Stimulated activated CD4-positive, alpha-beta T cell treated with anti-CD3 and anti-CD28 coated beads, Interleukin-12 subunit alpha, Interleukin-12 subunit beta, amount 100 ng/mL, for 48 hours (primary cell): ENCODE results near the gene SLC24A1.
A peak's percentile ranks its signal among the peaks of the same experiment; 100 is the strongest.

Experiments used
- DNase-seq, 3 donors: peaks; one replicate each; pipeline ENCODE4 v3.0.0-alpha.2; 2020; ENCODE audit warnings: low read depth in 2 of 3, low spot score in 1 of 3

Gene SLC24A1

DNA sequence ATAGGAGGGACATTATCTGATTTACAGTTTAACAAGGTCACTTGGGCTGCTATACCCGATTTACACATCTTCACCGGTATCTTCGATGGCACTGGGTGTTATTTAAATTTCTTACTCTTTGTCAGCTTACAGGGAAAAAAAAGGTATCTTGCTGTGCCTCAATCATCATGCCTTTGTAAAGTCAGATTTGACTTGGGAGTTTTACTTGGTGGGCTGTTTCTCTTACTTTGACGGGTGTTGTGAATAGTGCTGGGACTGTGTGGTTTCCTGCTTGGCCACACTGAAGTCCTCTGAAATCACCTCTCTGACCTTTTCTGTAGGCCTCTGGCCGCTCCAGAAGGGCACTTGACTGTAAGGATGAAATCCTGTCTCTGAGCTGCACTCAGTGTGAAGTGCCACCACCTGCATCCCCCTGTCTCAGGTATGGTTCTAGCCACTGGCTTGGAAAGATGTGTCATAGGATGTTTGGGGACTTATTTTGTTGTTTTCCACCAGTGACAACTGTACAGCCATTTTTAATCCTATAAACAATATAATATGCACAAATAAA lies 3.1 kb upstream of the SLC24A1 start:
- DNase-seq, result no peak

- DNase-seq, result no peak
Measured at GRCh38 chr15:65619626-65620290, 2.0 kb upstream of the SLC24A1 start.

DNA sequence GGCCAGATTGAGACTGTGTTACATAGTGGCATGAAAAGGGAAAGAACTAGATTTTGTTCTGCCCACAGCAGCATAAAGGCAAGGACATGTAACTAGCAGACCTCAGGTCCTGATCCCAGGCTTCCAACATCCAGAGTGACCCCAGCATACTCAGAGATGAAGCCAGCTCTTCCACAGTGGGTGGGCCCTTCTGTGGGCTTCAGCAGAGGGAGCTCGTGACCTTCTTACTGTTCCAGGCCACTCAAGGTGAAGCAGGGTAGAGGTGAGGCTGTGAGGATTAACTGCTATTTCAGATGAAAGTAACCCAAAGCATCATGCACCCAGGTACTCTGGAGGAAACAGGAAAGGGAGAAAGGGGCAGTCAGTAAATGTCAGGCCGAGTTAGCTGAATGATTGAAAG lies 905 bp upstream of the SLC24A1 start:
- no peak for DNase-seq

- no peak for DNase-seq
Measured at GRCh38 chr15:65623103-65623502, 1.4 kb downstream of the SLC24A1 start.

DNA sequence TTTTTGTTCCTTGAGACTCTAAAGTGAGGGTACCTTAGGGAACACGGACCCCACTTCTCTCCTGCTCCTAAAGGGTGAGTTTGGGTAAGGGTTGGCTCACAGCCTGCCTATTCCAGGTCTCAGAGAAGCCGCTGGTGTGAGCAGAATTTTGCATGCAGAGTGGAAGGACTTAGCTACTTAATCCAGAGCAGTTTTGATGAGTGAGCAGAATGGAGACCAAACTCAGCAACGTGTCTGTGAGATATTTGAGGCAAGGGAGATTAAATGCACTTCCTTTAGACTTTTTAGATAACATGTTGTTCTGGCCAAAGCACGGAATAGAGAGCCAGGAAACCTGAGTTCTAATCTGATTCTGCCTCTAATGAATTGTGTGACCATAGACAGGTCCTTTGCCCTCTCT lies 5.1 kb downstream of the SLC24A1 start:
- no peak for DNase-seq

DNA sequence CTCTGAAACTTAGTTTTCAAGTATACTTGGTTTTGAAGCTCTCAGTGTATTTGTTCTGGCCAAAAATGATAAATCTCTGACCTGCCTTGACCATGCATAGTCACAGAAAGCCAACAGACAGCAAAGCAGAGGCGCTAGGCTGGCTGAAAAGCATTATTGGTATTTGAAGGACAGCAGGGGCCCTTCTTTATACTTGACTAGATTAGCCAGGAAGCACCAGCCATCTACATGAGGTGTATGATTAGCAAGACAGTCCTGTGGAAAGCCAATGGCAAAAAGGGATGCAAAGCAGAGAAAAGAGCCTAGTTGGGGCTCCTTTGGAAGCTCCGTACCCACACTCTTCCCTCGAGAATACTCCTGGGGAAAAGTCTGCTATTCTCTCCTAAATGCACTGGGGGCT lies 7.8 kb downstream of the SLC24A1 start:
- DNase-seq, result no peak

- no peak for DNase-seq
Measured at GRCh38 chr15:65630760-65631159, 9.0 kb downstream of the SLC24A1 start.

DNA sequence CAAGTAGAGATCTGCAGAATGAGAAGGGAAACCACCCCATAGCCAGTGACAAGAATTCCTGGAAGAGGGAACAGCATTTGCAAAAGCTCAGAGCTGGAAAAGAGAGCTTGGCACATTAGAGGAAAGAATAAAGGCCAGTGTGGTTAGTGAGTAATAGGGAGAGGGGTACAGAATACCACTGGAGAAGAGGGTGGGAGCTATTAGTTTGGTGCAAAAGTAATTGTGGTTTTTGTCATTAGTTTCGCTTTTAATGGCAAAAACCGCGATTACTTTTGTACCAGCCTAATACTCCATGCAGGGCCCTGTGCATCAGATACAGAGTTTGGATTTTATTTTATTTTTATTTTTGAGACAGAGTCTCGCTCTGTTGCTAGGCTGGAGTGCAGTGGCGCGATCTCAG lies 9.8 kb downstream of the SLC24A1 start:
- no peak for DNase-seq

DNA sequence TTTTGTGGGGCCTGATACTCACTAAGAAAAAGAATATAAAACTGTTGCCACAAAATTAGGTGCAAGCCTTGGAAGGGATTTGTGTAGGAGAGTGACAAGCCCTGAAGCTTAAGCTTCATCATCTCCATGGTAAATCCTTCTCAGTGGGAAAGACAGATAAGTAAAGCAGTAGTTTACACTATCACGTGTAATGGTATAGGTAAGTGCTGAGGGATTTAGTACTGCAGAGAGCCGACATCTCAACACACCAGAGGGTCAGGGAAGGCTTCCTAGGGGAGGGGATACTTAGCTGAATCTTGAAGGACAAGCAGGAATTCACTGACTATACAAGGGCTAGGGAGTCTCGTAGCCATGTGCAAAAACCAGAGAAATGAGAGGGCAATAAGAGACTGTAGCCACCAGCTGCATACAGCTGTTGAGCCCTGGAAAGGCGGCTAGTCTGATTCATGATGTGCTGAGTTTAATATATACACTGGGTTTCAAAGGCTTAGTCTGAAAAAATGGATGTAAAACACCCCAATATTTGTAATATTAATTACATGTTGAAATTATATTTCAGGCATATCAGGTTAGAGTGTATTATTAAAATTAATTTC lies 11.1 kb downstream of the SLC24A1 start:
- no peak for DNase-seq

DNA sequence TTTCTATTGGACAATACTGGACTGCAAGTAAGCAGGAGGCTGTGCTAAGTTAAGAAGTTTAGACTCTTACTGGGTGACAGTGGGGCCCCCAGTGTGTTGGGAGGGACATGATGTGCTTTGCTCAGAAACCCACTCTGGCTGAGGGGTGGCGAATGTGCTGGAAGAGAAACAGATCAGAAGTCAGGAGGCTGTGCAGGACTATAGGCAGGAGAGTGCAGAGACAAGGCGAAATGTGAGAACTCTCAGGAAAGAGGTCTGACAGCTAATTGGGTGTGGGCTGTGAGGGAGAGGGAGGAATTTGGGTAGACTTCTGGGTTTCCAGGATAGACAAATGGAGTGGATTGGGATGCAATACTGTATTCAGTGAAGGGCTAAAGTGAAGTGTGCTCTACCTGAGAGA lies 12.0 kb downstream of the SLC24A1 start:
- DNase-seq, result no peak

- DNase-seq, result no peak
Measured at GRCh38 chr15:65634356-65634755, 12.6 kb downstream of the SLC24A1 start.

DNA sequence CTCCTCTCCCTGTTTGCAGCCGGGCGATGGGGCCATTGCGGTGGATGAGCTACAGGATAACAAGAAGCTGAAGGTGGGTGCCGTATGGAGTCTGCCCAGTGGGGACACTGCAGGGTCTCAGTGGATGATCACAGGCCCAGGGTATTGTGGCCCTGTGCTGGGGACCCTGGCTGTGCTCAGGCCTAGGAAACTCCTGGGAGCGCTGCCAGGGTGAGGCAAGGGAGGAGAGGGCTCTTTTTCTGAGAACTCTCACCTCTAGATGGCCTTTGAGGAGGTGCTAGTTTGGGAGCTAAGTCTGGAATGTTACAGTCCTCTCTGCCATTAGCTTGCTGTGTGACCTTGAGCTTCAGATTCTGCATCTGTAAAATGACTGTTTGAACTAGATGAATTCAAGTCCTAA lies 16.4 kb downstream of the SLC24A1 start:
- no peak for DNase-seq

- DNase-seq, result peak in 2 of 3 donors; percentile 15 to 39
Measured at GRCh38 chr15:65638681-65639089, 16.9 kb downstream of the SLC24A1 start.

- no peak for DNase-seq
Measured at GRCh38 chr15:65639509-65639908, 17.8 kb downstream of the SLC24A1 start.

GRCh38 chr15:65641768-65642475 lies 20.2 kb downstream of the SLC24A1 start:
- no peak for DNase-seq

- no peak for DNase-seq
Measured at GRCh38 chr15:65642594-65642993, 20.9 kb downstream of the SLC24A1 start.

GRCh38 chr15:65644282-65644681 lies 22.5 kb downstream of the SLC24A1 start:
- DNase-seq, result no peak

GRCh38 chr15:65645392-65645791 lies 23.7 kb downstream of the SLC24A1 start:
- DNase-seq, result no peak

DNA sequence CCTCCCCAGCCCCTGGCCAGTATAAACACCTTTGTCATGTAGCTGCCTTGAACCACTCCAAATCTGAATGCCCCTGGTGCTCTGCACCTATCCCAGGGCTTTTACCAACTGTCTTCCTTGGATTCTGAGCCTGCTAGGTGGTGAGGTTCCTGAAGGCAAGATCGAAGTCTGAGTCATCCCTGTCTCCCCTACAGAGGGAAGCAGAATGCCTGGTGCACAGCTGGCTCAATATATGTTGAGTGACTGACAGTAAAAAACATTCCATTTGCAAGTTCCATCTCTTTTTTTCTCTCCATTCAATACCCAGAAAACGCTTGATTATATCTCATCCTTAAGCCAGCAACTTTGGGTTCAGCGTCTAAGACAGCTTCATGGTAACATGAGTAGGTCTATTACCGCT lies 24.7 kb downstream of the SLC24A1 start:
- no peak for DNase-seq

- no peak for DNase-seq
Measured at GRCh38 chr15:65650312-65651041, 28.7 kb downstream of the SLC24A1 start.

GRCh38 chr15:65651042-65651322 lies 29.2 kb downstream of the SLC24A1 start:
- no peak for DNase-seq
